Loucy (cell line): ENCODE data around the gene SBF2.

Experiments
- CTCF ChIP-seq: fragments of 200-600 bp; sonication (generic); conservative IDR thresholded peaks from 2 replicates; pipeline ENCODE4 v1.5.1; 2014; ENCODE audit warnings: mild to moderate bottlenecking, antibody characterized with exemption, low read length
- EZH2phosphoT487 ChIP-seq: fragments of 200-600 bp; IDR thresholded peaks from 2 replicates; pipeline ENCODE4 v1.6.1; 2018; ENCODE audit warnings: antibody characterized with exemption, mild to moderate bottlenecking, moderate library complexity, borderline replicate concordance

- TF ChIP-seq CTCF (no peak), EZH2phosphoT487 (no peak)
Observed at GRCh38 chr11:9735236-9735635, 558.8 kb downstream of the SBF2 start.
